ENCODE results near the gene MOSMO. TPM values are rescaled to one million over a fixed set of nuclear protein-coding genes. Genes with fewer than 3 reads are reported as not detected.
A peak's percentile ranks its signal among the peaks of the same experiment; 100 is the strongest.
"Not testable (repeated sequence)": the region's sequence is repeated elsewhere in the genome, so short reads cannot be mapped to it uniquely, and the experiment has no call there.

MOSMO gene
- total RNA-seq, 1 donor from 2014 or later, result 9.8 TPM

GRCh38 chr16:22092143-22092933 is 84.4 kb downstream of the MOSMO start, which contains the start of gene VWA3A:
Gene VWA3A (plus strand): TSS chr16:22092541. CDS start chr16:22092638, 97 bp downstream.
- DNase-seq (ENCODE audit: low read depth in 2 of 2), result peak in 1 of 2 donors; percentile 51

GRCh38 chr16:22093331-22093730 is 85.4 kb downstream of the MOSMO start:
- DNase-seq (ENCODE audit: low read depth in 2 of 2), result no peak

DNA sequence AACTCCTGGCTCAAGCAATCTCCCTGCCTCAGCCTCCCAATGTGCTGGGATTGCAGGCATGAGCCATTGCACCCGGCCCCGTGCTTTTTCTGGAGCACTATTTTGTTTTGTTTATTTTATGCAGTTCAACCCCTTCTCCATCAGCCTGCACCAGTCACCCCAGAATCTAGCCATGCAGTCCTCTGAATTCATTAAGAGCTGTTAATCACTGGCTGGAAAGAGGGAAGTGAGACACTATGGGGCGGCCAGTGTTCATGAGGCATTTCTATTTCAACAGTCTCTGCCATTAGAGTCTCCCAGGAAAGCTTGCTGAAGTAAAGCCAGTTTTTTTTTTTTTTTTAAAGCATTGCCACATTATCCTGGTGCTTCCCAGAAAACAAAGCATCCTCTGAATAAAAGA is 86.1 kb downstream of the MOSMO start:
- DNase-seq (ENCODE audit: low read depth in 2 of 2), result no peak

GRCh38 chr16:22098405-22099255 is 90.7 kb downstream of the MOSMO start:
- peak; percentile 43 to 61 for DNase-seq (ENCODE audit: low read depth in 2 of 2)

DNA sequence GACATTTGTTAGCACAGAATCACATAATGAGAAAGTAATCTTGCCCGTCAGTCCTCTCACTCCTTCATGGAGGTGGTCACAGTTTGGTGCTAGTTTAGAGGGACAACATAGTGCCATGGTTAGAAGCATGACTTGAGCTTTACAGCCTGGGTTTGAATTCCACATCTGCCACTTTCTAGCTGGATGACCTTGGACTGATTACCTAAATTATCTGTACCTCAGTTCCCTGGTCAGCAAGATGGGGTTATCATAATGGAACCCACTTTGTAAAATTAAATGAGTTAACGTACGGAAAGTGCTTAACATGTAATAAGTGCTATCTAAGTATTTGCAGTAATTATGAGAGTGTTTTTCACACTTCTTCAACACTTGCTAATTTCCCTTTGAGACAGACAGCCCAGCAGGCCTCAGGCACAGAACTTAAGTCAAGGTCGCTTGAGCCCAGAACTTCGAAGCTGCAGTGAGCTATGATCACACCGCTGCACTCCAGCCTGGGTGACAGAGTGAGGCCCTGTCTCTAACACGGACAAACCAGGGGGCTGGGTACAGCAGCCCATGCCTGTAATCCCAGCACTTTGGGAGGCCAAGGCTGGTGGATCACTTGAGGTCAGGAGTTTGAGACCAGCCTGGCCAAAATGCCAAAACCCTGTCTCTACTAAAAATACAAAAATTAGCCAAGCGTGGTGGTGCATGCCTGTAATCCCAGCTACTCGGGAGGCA is 91.5 kb downstream of the MOSMO start:
- no peak for DNase-seq (ENCODE audit: low read depth in 2 of 2)

DNA sequence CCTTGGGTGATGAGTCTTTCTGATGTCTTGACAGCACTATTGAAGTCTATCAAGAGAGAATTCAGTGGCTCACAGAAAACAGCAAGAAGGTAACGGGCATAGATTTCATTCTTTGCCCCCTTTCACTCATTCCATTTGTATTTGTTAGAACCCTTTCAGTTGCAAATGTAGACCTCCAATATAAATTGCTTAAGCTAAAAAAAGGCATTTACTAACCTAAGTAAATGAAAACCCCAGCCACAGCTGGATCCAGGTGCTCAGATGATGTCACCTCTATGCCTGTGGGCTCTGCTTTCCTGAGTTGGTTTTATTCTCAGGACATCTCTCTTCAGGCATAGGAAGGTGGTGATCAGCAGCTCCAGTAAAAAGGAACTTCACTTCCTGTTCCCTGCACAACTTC is 95.5 kb downstream of the MOSMO start:
- no peak for DNase-seq (ENCODE audit: low read depth in 2 of 2)

GRCh38 chr16:22109258-22109898 is 101.5 kb downstream of the MOSMO start:
- DNase-seq (ENCODE audit: low read depth in 2 of 2), result no peak

GRCh38 chr16:22111629-22112028 is 103.7 kb downstream of the MOSMO start:
- DNase-seq (ENCODE audit: low read depth in 2 of 2), result not testable (repeated sequence)

- no peak for DNase-seq (ENCODE audit: low read depth in 2 of 2)
These were observed 108.3 kb downstream of the MOSMO start for GRCh38 chr16:22116095-22116700.

DNA sequence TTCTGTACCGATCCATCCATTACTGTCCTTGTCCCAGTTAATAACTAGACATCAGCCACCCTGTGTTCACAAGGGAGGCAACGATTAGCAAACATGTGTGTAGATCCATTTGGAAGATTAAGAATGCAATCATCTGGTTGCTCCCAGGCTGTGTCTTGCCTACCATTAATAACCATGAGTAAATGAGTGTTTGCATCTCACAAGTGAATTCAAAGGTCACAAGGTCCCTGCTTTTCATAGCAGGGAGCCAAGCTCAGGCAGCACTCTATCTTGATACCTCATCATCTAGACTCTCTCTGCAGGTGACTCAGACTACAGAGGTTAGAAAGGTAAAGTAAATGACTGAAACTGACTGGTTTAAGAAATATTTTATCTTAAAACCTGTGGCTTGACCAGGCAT is 109.7 kb downstream of the MOSMO start:
- no peak for DNase-seq (ENCODE audit: low read depth in 2 of 2)

DNA sequence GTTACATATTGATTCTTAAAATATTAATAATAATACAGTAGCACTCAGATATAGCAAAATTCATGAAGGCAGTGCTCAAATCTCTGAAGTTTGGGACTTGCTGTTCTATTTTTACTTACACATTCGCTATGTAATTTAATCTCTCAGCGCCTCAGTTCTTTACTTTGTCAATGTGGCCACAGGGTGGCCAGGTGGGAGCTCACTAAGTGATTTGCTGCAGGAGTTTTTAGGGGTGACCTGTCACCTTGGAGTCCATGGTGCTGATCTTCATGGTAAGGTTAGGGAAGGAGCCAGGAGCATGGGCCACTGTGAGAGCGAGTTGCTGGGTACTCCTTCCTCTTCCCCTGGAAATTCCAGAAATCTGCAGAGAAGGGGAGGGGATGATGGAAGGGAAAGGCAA is 112.5 kb downstream of the MOSMO start:
- no peak for DNase-seq (ENCODE audit: low read depth in 2 of 2)

DNA sequence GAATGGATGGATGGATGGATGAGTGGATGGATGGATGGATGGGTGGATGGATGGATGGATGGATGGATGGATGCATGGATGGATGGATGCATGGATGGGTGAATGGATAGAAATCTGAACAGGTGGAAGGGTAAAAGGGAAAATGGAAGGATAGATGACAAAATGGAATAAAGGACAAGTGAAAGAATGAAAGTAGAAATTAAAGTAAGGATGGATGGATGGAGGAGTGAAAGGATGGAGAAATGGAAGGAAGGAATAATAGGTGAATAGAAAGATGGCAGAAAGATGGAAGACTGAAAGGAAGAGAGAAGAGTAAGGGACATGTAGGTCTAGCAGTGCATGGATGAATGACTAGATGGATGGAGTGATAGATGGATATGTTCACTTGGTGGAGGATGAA is 114.3 kb downstream of the MOSMO start:
- no peak for DNase-seq (ENCODE audit: low read depth in 2 of 2)

DNA sequence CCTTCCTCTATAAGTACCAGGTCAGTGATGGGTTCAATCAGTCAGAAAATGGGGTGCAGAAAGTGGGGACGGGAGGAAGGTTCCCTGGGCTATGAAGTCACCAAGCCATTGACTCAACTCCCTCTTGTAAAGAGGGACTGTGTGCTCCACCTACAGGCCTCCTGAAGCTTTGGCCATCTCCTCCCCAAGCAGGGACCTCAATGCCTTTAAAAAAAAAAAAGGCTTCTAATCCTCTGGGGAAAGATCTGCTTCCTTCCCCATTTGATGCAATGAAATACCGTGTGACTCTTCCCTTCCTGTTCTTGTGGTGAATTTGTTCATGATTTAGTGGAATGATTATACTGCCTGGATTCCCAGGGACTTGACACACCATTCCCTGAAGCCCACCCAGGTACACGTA is 115.2 kb downstream of the MOSMO start:
- no peak for DNase-seq (ENCODE audit: low read depth in 2 of 2)

DNA sequence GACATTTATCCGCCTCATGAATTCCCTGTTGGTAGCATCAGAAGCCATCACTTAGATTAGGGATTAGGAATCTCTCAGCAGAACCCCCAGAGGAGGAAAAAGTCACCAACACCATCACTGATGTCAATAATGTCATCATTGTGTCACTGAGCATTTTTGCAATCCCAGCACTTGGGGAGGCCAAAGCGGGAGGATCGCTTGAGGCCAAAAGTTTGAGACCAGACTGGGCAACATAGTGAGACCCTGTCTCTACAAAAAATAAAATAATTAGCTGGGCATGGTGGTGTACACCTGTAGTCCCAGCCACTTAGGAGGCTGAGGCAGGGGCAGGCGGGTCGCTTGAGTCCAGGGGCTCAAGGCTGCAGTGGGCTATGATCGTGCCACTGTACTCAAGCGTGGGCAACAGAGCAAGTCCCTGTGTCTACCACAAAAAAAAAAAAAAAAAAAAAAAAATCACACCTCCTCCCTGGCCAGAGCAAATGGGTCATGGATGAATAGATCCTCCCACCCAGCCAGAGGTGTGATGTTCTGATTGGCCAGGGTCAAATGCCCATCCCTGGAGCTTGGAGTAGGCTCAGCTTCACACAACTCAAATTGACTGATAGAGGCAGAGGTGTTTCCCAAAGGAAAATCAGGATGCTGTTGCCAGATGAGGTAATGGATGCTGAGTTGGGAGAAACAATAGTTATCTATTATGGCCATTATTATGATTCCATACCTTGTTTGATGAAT is 116.0 kb downstream of the MOSMO start:
- no peak for DNase-seq (ENCODE audit: low read depth in 2 of 2)

DNA sequence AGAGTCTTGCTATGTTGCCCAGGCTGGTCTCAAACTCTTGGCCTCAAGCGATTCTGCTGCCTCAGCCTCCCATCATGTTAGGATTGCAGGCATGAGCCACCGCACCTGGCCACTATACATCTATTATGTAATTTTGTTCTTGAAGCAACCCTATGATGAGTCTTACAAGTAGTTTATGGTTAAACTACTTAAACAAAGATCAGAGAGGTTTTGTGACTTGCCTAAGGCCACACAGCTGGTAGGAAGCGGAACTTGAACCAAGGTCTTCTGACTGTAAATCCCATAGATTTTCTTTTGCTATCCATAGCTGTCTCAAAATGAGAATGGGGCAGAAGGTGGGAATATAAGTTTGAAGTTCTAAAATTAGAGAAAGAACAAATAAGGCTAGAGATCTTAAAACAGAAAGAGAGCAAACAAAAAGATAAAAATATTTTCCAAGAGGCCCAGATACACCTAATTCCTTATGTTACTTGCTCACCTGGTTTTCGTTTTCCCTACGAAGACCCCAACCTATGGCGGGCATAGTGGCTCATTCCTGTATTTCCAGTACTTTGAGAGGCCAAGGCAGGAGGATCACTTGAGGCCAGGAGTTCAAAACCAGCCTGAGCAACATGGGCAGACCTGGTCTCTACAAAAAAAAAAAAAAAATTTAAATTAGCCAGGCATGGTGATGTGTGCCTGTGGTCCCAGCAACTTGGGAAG is 116.8 kb downstream of the MOSMO start:
- no peak for DNase-seq (ENCODE audit: low read depth in 2 of 2)

DNA sequence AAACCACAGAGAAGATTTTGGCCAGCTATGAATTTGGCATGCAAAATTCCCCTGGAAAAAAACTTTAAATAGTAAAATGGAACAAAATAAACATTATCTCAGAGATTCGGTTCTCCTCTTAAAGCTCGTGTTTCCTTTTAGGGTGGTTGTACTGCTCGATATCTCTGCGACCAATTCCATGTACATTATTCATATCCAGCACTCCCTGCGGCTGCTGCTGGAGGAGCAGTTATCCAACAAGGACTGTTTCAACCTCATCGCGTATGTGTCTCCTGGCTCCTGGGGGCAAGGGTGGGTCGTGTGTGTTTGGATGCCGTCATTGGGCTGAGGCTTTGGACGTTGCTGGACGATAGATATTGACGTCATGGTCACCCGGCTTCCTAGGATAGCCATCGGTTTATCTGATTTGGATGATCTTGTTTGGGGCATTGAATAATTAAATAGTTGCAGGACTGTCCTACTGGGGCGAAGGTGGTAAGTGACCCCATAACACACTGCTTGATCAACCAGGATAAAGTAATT is 118.2 kb downstream of the MOSMO start:
- no peak for DNase-seq (ENCODE audit: low read depth in 2 of 2)

DNA sequence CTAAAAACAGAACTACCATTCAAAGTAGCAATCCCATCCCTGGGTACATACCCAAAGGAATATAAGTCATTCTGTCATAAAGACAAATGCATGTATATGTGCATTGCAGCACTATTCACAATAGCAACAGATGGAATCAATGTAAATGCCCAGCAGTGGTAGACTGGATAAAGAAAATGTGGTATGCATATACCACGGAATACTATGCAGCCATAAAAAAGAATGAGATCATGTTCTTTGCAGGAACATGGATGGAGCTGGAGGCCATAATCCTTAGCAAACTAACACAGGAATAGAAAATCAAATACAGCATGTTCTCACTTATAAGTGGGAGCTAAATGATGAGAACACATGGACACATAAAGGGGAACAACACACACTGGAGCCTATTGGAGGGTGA is 120.6 kb downstream of the MOSMO start:
- DNase-seq (ENCODE audit: low read depth in 2 of 2), result not testable (repeated sequence)

GRCh38 chr16:22130528-22130927 is 122.6 kb downstream of the MOSMO start:
- DNase-seq (ENCODE audit: low read depth in 2 of 2), result no peak

GRCh38 chr16:22132801-22133200 is 124.9 kb downstream of the MOSMO start:
- DNase-seq (ENCODE audit: low read depth in 2 of 2), result no peak
